Tibial nerve (tissue), 4 donors: ENCODE results near the gene ACVR1B.

Source experiments
- EP300 ChIP-seq, 2 donors: sonication (generic); formaldehyde crosslinking; IDR thresholded peaks; one replicate each; pipeline ENCODE4 v1.6.1; 2017; ENCODE audit warnings: antibody characterized with exemption in 2 of 2, mild to moderate bottlenecking in 1 of 2
- TF ChIP-seq, protein P1 (sequence below), 5 experiments: fragments of 200-600 bp in 3 of 5; fragments of 450-650 bp in 2 of 5; sonication (generic) in 3 of 5; IDR thresholded peaks; one replicate each; pipeline ENCODE4 v1.5.1; 2016 to 2019; ENCODE audit warnings: antibody characterized with exemption in 5 of 5, mild to moderate bottlenecking in 3 of 5, moderate library complexity in 2 of 5

DNA sequence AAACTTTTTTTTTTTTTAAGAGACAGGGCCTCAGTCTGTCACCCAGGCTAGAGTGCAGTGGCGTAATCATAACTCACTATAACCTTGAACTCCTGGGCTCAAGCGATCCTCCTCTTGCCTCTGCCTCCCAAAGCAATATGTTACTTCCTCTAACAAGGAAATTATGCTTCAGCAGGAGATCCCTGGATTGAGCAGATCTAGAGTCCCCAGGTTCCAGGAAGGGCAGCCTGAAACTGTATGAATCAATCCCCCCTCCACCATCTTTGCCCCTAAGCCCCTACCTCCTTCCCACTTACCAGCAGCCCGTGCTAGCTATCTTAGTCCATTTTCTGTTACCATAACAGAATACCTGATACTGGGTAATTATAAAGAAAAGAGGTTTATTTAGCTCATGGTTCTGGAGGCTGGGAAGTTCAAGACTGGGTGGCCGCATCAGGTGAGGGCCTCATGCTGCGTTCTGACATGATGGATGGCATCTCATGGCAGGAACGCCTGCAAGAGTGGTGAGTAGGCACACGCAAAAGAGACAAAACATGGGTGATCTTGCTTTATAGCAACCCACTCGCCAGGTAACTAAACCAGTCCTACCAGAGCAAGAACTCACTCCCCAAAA, 60.2 kb downstream of the ACVR1B start:
- TF ChIP-seq, protein P1, sequence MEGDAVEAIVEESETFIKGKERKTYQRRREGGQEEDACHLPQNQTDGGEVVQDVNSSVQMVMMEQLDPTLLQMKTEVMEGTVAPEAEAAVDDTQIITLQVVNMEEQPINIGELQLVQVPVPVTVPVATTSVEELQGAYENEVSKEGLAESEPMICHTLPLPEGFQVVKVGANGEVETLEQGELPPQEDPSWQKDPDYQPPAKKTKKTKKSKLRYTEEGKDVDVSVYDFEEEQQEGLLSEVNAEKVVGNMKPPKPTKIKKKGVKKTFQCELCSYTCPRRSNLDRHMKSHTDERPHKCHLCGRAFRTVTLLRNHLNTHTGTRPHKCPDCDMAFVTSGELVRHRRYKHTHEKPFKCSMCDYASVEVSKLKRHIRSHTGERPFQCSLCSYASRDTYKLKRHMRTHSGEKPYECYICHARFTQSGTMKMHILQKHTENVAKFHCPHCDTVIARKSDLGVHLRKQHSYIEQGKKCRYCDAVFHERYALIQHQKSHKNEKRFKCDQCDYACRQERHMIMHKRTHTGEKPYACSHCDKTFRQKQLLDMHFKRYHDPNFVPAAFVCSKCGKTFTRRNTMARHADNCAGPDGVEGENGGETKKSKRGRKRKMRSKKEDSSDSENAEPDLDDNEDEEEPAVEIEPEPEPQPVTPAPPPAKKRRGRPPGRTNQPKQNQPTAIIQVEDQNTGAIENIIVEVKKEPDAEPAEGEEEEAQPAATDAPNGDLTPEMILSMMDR (IDR thresholded peaks at IDR 0.05) = no peak
- no peak for TF ChIP-seq EP300 (IDR thresholded peaks at IDR 0.05)
